ENCODE results near the gene SERAC1. TPM values are rescaled to one million over a fixed set of nuclear protein-coding genes. Genes with fewer than 3 reads are reported as not detected.

The SERAC1 gene
- total RNA-seq, 1 donor: 11.2 TPM

GRCh38 chr6:158122048-158122447 is 46.0 kb downstream of the SERAC1 start:
- no peak for TF ChIP-seq CTCF (IDR thresholded peaks at IDR 0.05; ENCODE audit: insufficient read depth, low read length)
- H3K4me3 ChIP-seq (ENCODE audit: low read depth, low read length): no peak overlapping the region
- no peak for DNase-seq (ENCODE audit: low read depth)

GRCh38 chr6:158121335-158121734 is 46.7 kb downstream of the SERAC1 start:
- no peak for DNase-seq (ENCODE audit: low read depth)
- H3K4me3 ChIP-seq (ENCODE audit: low read depth, low read length): no peak overlapping the region
- no peak for TF ChIP-seq CTCF (IDR thresholded peaks at IDR 0.05; ENCODE audit: insufficient read depth, low read length)

- no peak for TF ChIP-seq CTCF (IDR thresholded peaks at IDR 0.05; ENCODE audit: insufficient read depth, low read length)
- H3K4me3 ChIP-seq (ENCODE audit: low read depth, low read length): no peak overlapping the region
- DNase-seq (ENCODE audit: low read depth): no peak
These were observed 49.2 kb downstream of the SERAC1 start for GRCh38 chr6:158118886-158119285.

GRCh38 chr6:158115508-158115907 is 52.6 kb downstream of the SERAC1 start:
- TF ChIP-seq CTCF (IDR thresholded peaks at IDR 0.05; ENCODE audit: insufficient read depth, low read length): no peak
- DNase-seq (ENCODE audit: low read depth): no peak
- H3K4me3 ChIP-seq (ENCODE audit: low read depth, low read length): no peak overlapping the region

GRCh38 chr6:158115102-158115501 is 53.0 kb downstream of the SERAC1 start:
- no peak for TF ChIP-seq CTCF (IDR thresholded peaks at IDR 0.05; ENCODE audit: insufficient read depth, low read length)
- DNase-seq (ENCODE audit: low read depth): no peak
- no peak overlapping the region for H3K4me3 ChIP-seq (ENCODE audit: low read depth, low read length)

- no peak for TF ChIP-seq CTCF (IDR thresholded peaks at IDR 0.05; ENCODE audit: insufficient read depth, low read length)
- DNase-seq (ENCODE audit: low read depth): no peak
- no peak overlapping the region for H3K4me3 ChIP-seq (ENCODE audit: low read depth, low read length)
These were observed 54.3 kb downstream of the SERAC1 start for GRCh38 chr6:158113802-158114201.

GRCh38 chr6:158111987-158112386 is 56.1 kb downstream of the SERAC1 start:
- no peak for DNase-seq (ENCODE audit: low read depth)
- TF ChIP-seq CTCF (IDR thresholded peaks at IDR 0.05; ENCODE audit: insufficient read depth, low read length): no peak
- H3K4me3 ChIP-seq (ENCODE audit: low read depth, low read length): no peak overlapping the region
